ENCODE data around the gene WDR45B.

WDR45B gene

DNA sequence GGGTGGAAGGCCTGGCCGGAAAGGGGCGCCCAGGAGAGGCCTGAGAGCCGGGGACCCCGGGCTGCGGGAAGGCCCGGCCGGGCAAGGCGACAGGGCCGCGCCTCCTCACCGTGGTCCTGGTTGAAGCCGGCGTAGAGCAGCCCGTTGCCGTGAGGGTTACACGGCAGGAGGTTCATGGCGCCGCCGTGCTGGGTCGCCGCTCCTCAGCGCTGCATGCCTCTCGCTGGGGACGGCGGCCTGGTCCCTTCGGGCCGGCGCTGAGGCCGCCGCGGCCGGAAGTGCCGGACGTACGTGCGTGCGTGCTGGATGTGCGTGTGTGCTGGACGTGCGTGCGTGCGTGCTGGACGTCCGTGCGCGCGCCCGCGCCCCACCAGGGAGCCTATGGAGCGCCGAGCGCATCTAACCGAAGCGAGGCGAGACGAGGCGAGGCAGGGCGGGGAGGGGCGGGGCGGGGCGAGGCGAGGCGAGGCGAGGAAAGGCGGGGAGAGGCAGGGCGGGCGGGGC lies at the start of gene WDR45B:
Gene WDR45B, minus strand, starts transcription at position 280 of the 504 bp plus-strand sequence. Its CDS starts 104 bp downstream, at position 176.
- peak; percentile 98 for DNase-seq (ENCODE audit: low spot score)

GRCh38 chr17:82697808-82698064 lies 49.5 kb upstream of the WDR45B start:
- no peak for DNase-seq (ENCODE audit: low spot score)

DNA sequence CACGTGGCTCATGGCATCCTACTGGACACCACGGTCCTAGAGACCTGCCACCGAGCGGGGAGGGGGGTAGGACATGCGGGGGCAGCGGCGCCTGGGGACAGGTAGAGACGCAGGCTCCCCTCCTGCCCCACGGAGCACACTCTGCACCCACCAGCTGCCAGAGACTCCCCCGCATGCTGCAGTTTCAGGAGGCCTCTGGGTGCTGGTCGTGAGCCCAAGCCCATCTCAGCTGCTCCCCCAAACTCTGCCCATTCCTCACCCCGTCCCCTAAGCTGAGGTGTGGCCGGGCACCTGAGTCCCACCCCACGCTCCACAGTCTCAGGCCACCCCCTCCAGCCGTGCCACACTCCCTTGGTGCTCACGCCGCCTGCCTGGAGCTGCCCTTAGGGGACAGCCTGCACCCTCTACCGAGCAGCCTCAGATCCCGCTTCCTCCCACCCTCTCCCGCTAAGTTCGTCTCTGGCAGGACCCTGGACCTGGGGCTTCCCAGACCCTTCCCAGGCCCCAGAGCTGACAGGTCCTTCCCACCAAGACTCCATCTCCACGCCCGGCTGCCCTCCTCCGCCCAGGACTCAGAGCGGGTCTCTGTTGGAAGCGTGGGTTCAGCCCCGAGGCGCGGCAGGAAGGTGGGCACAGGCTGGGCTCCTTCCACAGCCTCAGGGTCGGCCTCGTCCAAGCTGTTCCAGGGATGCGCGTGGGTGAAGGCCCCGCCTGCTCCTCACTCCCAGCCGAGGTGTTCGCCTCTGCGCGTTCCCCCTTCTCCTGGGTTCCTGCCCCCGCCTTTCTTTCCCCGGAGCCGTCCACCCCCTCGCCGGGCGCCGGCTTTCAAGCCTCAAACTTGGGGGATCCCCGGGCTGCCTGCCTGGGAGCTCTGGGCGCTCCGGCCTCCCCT lies 48.9 kb upstream of the WDR45B start:
- peak; percentile 68 for DNase-seq (ENCODE audit: low spot score)

- DNase-seq (ENCODE audit: low spot score): no peak
Observed at GRCh38 chr17:82696259-82696658, 48.0 kb upstream of the WDR45B start.

DNA sequence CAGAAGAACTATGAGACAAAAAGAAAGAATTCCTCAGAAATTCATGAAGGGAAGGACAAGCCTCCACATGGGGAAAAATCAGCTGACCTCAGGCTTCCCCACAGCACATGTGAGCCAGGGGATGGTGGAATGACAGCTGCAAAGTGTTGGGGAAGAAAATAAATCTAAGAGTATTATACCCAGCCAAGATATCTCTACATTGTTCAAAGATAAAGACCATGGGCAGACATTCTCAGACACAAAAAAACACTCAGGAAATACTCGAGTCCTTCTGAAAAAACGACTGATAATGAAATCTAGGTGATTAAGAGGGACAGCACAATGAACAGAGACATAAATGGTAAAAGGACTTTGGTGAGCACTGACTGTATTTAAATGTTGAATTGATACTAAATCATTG lies 46.4 kb upstream of the WDR45B start:
- no peak for DNase-seq (ENCODE audit: low spot score)

DNA sequence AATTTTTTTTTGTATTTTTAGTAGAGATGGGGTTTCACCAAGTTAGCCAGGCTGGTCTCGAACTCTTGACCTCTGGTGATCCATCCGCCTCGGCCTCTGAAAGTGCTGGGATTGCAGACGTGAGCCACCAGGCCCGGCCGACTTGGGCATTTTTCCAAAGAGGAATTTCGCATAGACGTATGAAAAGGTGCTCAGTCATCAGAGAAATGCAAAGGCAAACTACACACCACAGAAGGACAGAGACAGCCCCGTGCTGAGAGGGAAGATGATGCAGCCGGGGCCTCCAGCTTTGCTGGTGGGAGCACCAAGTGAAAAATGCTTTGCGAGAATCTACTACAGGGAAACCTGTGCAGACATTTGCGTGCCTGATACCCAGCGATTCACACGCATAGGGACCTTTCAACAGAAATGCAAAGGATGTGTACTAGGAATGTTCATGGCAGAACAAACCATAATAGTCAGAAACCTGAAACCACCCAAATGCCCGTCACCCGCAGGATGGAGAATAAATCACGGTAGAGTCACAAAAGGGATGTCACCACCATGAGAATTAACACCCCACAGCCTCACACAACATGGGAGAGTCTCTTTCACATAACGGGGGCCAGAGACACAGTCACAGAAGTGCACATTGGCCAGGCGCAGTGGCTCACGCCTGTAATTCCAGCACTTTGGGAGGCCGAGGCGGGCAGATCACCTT lies 45.1 kb upstream of the WDR45B start:
- DNase-seq (ENCODE audit: low spot score): no peak

DNA sequence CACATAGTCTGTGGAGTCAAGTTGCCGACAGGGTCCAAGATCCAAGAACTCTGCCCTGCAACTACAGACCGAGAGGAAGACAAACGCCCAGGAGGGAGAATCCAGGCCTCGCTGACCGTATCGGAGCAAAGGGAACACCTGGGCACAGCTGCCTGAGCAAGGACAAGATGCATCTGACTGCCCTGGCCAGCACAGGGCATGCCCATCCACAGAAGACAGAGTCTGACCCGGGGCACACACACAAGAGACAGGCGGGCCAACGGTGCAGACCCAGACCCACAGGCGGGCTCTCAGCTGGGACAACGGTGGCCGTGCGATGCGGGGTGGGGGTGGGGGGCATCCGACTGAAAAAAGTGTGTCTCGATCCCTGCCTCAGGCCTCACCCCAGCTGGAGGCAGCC lies 44.0 kb upstream of the WDR45B start:
- no peak for DNase-seq (ENCODE audit: low spot score)

DNA sequence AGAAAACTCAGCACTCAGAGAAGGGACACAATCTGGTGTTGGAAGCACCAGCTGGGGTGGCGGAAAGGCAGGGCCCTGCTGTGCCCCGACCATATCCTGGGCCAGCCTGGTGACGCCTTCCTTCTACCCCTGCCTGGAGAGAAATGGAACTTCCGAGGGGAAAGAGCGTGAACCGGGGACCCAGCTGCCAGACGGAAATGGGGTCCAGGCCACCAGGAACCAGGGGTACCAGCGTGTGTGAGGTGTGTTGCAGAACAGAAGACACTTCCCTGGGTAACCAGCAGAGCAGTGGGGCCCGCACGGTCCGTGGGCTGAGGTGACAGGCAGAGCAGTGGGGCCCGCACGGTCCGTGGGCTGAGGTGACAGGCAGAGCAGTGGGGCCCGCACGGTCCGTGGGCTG lies 43.5 kb upstream of the WDR45B start:
- DNase-seq (ENCODE audit: low spot score): no peak

DNA sequence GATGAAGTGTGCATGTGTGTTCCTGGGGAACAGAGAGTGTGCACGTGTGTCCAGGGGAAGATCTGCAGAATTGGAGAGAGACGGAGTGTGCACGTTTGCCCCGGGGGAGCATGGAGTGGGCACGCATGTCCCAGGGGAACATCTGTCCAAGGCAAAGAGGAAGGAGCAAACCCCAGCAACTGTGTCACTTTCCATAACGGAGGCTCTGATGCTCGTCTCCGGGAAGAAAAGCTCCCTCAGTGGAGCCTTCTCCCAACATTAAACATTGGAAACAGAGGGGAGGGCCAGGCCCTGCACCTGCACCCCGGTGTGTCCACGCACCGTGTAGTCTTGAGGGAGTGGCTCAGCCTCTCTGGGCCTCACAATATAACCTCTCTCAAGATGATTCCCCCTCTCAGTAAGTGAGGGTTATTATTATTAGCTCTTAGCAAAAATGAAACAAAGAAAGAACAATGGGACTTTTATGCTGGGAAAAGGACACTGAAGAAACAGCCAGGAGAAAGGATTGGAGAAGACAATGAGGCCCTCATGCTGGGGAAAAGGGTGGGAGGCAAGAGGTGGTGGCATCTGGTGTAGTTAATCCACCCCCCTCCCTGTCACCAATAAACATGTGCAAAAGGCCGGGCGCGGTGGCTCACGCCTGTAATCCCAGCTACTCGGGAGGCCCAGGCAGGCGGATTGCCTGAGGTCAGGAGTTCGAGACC lies 42.7 kb upstream of the WDR45B start:
- DNase-seq (ENCODE audit: low spot score): peak; percentile 93

GRCh38 chr17:82689077-82689476 lies 40.8 kb upstream of the WDR45B start:
- DNase-seq (ENCODE audit: low spot score): no peak

GRCh38 chr17:82687871-82688270 lies 39.6 kb upstream of the WDR45B start:
- no peak for DNase-seq (ENCODE audit: low spot score)

DNA sequence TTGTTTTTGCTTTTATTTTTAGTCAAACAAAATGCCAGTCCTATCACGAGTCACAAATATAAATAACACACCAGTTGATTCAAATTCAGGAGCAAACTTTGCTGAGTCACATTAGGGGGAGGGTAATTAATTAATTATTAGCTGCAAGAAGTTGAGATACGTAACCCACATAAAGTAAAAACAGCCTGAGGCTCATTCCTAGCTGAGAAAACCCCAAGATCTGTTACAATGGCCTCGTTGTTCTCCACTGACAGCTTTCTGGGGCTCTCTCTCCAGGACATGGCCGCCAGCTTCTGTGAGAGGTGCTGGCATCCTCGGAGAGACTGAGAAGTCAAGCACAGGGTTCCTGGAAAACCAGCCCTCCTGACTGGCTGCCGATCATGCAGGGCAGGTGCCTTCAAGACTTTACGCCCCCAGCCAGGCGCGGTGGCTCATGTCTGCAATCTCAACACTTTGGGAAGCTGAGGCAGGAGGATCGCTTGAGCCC lies 39.2 kb upstream of the WDR45B start:
- peak; percentile 82 for DNase-seq (ENCODE audit: low spot score)

DNA sequence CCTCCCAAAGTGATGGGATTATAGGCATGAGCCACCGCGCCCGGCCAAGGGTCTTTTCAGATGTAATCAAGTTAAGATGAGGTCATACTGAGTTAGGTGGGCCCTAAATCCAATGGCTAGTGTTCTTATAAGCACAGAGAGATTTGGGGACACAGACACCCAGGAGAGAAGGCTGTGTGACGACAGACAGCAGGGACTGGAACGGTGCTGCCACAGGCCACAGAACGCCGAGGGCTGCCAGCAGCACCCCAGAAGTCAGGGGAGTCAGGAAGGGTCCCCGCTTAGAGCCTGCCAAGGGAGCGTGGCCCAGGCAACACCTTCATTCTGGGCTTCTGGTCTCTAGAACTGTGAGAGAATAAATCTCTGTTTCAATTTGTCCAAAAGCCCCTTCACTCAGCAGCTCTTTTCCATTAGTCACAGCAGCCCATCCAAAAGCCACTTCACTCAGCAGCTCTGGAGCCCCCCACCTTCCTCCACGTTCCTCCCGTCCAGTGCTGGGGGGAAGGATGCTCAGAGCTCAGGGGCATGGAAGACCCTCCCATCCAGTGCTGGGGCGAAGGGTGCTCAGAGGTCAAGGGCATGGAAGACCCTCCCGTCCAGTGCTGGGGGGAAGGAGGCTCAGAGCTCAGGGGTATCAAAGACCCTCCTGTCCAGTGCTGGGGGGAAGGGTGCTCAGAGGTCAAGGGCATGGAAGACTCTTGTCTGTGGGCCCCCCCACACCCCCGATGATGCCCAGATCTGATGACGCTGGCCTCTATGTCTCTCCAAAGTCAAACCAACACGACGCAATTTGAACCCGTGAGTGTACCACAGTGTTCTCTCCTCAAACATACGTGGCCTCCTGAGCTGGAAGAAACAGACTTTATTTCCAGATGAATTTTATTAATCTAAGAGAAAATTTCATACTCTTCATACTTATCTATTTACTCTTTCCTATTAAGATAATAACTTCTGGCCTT lies 38.4 kb upstream of the WDR45B start:
- DNase-seq (ENCODE audit: low spot score): no peak

DNA sequence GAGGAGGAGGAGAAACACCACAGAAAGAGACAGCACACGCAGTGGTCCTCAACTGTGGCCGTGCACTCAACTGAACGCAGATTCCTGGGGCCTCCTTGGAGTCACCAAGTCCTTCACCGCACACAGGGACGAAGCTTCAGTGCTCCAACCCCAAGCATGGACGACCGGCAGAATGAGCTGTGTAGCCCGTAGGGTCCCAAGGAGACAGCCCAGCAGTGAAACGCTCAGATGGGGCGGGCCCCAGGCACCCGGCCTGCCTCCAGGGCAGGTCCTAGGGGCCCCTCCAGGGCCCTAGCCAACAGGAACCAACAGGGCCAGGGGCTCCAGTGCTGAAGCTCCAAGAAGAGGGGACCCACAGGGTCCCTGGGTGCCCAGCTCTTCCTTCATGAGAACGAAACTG lies 37.0 kb upstream of the WDR45B start:
- no peak for DNase-seq (ENCODE audit: low spot score)

- DNase-seq (ENCODE audit: low spot score): no peak
Observed at GRCh38 chr17:82684228-82684841, 36.1 kb upstream of the WDR45B start.

DNA sequence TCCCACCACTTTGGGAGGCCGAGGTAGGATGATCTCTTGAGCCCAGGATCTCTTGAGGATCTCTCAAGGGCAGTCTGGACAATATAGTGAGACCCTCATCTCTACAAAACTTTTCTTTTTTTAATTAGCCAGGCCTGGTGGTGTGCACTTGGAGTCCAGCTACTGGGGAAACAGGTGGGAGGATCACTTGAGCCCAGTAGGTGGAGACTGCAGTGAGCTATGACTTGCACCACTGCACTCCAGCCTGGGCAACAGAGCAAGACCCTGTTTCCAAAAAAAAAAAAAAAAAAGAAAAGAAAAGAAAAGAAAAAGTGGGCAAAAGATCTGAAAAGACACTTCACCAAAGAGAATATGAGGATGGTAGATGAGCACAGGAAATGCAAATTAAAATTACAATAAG lies 35.3 kb upstream of the WDR45B start:
- DNase-seq (ENCODE audit: low spot score): no peak

GRCh38 chr17:82681547-82681946 lies 33.3 kb upstream of the WDR45B start:
- DNase-seq (ENCODE audit: low spot score): no peak

DNA sequence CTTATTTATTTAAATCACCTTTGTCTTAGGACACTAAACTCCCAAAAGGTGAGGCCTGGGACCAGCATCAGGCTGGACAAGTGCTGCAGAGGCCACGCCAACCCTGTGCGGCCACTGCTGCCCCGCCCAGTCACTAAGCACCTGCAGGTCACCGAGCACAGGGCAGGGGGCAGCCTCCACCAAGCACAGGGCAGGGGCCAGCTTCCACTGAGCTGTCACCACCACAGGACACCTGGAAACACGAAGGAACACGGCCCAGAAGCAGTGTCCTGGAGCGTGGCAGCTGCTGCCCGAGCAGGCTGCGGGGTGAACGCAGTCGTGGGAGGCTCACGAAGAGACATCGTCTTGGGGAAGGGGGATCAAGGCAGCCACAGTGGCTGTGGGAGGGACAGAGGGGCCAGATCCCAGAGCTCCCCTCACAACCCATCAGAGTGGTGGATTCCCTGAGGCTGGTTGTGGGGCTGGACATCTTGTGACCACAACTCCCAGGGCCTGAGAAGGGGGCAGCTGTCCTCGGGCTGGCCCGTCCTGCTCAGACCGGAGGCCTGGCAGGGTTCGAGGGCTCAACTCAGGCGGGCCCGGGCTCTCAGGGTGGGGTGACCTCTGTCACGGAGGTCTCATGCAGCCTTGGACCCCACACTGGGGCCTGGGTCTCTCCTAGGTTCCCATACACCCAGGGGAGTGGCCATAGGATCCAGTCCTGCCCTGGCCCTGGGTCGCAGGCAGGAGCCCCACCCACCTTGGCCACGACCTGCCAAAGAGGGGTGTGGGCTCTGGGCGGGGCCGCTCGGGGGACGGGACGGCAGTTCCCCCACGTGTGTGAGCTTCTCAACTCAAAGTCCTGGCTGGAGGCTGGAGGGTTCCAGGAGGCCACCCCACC lies 31.6 kb upstream of the WDR45B start:
- DNase-seq (ENCODE audit: low spot score): no peak

DNA sequence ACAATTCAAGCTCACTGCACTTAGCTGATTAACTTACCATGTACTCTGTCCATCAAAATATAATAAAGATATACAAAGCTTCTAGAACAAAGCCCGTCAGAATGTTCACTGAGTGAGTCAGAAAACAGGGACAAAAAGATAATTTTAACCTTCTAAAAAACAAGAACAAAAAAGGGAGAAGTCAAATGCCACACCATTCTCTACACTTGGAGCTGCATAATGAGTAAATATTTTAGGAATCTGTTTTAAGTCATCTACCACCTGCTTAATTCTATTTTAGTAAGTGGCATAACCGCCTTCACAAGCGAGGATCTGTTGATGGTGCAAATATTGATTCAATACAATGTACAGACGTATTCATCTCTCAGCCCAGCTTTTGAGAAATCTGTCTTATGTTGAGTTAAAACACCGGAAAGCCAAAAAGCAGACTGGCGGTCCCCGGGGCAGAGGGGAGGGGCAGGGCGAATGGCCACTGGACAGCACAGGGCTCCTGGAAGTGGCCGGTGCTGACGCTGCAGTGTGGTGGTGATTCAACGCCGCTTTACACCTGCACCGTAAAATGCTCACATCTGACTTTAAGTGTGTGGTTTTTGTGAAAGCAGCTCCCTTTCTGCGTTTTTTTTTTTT lies 30.1 kb upstream of the WDR45B start:
- no peak for DNase-seq (ENCODE audit: low spot score)
